ENCODE data around the gene IFIT2.
"Not testable (repeated sequence)": the region's sequence is repeated elsewhere in the genome, so short reads cannot be mapped to it uniquely, and the experiment has no call there.

Gene IFIT2, protein sequence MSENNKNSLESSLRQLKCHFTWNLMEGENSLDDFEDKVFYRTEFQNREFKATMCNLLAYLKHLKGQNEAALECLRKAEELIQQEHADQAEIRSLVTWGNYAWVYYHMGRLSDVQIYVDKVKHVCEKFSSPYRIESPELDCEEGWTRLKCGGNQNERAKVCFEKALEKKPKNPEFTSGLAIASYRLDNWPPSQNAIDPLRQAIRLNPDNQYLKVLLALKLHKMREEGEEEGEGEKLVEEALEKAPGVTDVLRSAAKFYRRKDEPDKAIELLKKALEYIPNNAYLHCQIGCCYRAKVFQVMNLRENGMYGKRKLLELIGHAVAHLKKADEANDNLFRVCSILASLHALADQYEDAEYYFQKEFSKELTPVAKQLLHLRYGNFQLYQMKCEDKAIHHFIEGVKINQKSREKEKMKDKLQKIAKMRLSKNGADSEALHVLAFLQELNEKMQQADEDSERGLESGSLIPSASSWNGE

DNA sequence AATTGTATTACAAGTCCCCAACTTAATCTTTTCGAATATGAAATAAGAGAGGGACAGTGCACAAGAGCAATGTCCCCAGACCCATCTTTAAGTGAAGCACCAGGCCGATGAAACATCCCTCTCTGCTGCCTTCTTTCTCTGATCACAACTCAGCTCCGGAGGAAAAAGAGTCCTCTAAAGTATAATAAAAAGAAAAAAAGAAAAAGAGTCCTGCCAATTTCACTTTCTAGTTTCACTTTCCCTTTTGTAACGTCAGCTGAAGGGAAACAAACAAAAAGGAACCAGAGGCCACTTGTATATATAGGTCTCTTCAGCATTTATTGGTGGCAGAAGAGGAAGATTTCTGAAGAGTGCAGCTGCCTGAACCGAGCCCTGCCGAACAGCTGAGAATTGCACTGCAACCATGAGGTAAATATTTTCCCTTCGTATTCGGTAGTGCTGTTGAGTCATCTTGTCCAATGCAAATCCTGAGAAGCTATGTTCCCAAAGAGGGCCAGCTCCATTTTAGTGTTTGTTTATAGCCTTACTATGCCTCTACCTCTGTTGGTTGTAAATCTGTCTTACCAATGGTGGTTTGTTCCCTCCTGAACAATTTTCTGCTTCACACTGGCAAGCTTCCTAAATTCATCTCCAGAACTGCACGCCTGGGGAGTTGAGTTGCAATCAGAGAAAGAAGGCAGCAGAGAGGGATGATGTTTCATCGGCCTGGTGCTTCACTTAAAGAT lies at the start of gene IFIT2:
Gene IFIT2, plus strand, starts transcription at position 326 of the 725 bp plus-strand sequence. Its CDS starts 78 bp downstream, at position 404.
- peak; percentile 76 for DNase-seq (ENCODE audit: low spot score)

DNA sequence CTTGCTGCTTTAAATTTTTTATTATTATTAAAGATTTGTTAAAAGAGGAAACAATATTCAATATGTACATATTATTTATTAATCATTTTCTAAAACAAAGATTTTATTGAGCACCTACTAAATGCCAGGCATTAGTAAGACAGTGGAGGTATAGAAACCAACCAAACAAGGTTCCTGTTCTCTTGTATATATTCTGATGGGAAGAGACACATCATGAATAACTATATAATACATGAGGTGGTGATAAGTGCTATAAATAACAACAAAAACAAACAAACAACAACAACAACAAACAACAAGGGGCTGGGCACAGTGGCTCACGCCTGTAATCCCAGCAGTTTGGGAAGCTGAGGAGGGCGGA lies 49.6 kb upstream of the IFIT2 start:
- DNase-seq (ENCODE audit: low spot score) = no peak

DNA sequence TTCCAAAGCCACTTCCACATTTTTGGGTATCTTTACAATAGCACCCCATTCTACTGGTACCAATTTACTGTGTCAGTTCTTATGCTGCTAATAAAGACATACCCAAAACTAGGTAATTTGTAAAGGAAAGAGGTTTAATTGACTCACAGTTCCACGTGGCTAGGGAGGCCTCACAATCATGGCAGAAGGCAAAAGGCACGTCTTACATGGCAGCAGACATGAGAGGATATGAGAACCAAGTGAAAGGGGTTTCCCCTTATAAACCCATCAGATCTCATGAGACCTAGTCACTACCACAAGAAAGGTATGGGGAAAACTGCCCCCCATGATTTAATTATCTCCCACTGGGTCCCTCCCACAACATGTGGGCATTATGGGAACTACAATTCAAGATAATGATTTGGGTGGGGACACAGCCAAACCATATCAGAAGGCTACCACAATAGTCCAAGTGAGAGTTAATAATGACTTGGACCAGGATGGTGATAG lies 46.7 kb upstream of the IFIT2 start:
- not testable (repeated sequence) for DNase-seq (ENCODE audit: low spot score)

DNA sequence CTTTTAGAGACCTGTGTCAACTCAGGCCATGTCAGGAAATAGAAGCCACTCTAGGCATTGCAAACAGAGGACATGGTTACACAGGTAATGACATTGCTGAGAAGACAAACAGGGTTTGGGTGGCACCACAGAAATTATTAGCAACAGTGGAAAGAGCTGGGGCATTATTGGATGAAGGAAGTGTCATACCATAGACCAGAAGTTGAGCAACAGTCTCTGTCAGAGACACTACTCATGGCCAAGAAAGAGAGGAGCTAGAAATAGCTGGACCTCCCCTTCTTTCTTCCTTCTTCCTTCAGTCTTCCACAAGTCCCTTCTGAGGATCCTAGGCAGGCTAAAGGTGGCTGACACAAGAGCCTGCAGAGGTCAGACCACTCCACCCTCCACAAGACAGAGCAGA lies 46.1 kb upstream of the IFIT2 start:
- no peak for DNase-seq (ENCODE audit: low spot score)

DNA sequence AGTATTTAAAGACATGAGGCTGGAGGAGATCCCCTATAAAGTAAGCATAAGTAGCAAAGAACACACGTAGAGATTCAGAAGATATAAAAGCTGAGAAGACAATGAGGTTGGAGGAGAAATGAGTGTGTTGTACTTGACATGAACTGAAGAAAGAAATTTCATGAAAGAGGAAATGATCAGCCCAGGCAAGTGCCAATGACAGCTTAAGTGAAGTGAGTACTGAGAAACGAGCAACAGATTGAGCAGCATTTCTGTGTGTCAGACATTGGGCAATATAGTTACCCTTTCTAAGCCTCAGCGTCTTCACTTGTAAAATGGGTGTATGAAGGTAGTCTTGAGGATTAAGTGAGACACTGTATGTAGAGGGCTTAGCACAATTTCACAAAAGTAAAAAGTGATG lies 45.5 kb upstream of the IFIT2 start:
- no peak for DNase-seq (ENCODE audit: low spot score)

DNA sequence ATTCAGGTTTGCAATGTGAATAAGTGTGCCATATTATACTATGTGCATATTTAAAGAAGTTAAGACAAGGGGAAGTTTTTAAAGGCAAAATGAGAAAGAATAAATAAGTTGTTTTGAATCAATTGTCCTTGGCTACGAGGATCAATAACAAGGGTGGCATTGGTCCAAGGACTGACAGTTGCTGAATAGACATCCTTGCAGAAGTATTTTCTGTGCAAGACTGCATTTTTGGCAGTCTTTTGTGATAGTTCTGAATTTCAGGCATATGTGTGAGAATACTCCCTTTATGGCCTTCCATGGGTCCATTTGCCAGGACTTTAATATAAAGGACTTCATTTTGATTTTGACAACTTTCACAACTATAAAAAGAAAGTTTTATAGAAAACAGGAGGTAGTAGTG lies 44.9 kb upstream of the IFIT2 start:
- DNase-seq (ENCODE audit: low spot score) = no peak

DNA sequence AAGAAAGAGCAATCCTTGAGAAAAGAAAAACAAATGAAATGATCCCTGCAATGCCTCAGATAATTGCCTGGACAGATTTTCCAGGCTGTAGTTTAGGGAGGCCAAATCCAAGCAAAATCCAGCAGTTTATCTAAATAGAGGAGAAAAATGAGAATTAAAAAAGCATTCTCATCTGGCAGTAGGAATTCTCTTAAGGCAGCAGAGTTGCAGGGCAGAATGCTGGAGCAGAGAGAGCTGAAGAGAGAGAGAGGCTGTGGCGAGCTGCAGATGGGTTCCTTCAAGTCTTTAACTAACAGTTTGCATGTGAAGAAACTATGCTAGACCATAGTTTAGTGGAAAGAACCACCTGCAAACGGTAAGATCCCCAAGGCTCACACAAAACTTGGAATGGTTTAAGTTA lies 44.3 kb upstream of the IFIT2 start:
- no peak for DNase-seq (ENCODE audit: low spot score)

DNA sequence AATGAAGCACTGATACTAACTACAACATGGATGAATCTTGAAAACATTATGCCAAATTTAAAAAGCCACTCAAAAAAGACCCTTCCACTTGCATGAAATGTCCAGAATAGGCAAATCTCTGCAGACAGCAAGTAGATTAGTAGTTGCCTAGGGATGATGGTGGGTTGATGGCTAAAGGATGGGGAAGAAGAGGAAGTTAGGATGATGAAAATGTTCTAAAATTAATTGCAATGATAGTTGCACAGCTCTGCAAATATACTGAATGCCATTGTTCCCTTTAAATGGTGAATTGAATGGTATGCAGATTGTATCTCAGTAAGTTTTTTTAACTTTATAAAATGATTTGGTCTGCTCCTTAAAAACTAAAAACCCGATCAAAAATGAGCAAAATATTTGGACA lies 43.0 kb upstream of the IFIT2 start:
- no peak for DNase-seq (ENCODE audit: low spot score)

DNA sequence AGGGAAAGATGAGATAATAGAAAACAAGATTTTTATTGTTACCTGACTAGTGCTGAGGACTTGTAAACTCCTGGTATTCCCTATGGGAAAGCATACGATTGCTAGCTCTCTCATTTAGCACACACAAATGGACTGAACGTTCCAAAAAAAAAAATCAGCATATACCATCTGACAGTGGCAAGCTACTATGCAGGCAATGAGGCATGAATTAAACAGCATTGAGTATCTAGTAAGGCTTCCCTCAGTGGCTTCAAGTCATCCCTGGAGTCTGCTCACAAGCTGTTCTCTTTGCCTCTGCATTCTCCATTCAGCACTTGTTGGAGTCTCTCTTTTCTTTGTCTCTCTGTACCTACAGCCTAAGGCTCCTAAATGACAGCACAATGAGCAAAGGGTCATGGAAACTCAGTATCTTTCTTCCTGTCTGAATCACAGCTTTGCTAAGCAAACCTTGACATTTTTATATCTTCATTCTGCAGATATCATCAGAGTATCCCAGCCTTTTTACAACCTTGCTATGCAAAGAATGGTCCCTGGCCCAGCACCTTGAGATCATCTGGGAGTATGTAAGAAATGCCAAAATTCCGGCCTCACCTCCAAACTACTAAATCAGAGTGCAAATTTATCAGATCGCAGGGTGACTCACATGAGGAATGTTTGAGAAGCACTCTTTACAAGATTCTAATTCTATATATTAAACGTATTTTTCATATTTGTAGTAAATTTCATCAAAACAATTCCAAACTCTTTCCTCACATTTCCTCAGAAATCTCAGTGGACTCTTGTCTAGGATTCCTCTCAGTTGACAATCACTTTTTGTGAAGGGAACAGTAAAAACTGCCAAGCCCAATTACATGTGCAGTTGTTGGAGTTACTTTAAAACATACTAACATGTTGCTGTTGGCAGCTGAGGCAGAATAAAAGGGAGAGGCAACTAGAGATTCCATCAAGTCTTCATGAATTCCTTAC lies 39.5 kb upstream of the IFIT2 start:
- DNase-seq (ENCODE audit: low spot score) = no peak

DNA sequence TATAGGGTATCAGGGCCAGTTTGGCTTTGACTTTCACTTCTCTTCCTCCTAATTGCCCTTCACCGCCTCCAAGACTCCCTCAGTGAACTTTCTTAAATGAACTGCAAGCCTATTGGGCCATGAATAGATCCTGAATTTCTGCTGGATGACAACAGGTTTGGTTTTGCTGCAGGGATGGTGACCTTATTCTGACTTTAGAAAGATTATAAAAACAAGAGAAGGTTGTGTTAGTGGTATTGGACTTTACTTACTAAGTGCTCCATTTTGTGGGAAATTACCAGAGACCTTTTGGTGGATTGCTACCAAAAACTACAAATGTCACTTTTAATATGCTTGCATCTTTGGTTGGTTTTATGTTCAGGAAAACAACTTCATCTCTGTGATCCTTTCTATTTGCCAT lies 38.8 kb upstream of the IFIT2 start:
- DNase-seq (ENCODE audit: low spot score) = no peak

DNA sequence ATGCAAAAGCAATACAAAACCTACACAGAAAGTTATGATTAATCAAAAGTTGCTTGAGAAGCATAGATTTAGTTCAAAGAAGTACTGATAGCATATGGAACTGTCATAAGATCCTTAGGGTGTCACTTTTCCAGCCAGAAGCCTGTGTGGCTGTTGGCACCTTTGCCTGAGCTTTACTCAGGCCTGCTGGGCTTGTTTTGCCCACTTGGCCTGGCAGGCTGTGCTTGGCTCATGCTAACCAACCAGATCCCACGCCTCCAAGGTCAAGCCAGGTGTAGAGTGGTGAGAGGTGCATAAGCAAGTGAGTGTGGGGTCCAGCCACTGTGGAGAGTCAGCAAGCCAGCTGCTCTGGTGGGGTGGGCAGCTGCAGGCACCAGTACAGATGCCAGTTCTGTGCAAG lies 38.3 kb upstream of the IFIT2 start:
- no peak for DNase-seq (ENCODE audit: low spot score)

DNA sequence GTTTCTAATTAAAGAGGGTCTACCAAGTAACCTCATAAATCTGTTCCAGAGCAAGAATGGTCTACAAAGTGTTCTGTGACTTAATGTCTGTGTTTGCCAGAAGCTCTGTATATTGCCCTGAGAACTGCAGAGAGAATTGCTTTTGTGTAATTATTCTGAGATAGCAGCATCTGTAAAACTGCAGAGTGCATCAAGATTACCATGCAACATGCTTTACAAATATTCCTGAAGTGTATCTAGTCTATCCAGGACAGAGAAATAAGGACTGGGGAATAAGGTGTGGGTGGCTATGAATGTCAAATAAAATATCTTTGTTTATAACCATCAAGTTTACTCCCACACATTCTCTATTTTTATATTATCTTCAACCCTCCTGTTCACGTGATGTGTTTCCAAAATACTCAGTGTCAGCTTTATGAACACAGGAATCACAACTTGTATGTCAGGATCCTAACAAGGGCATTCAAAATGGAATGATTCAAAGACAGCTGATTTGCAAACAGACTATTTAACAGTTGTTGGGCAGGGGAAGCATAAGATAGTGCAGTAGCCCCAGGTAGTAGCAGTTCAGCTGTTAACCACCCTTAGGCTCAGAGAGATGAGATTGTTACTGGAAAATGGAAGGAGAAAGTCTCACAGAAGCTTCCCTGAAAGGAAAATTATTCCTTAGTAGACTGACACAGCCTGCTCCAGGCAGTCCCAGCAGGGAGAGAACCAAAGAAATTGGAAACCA lies 35.0 kb upstream of the IFIT2 start:
- DNase-seq (ENCODE audit: low spot score) = no peak

DNA sequence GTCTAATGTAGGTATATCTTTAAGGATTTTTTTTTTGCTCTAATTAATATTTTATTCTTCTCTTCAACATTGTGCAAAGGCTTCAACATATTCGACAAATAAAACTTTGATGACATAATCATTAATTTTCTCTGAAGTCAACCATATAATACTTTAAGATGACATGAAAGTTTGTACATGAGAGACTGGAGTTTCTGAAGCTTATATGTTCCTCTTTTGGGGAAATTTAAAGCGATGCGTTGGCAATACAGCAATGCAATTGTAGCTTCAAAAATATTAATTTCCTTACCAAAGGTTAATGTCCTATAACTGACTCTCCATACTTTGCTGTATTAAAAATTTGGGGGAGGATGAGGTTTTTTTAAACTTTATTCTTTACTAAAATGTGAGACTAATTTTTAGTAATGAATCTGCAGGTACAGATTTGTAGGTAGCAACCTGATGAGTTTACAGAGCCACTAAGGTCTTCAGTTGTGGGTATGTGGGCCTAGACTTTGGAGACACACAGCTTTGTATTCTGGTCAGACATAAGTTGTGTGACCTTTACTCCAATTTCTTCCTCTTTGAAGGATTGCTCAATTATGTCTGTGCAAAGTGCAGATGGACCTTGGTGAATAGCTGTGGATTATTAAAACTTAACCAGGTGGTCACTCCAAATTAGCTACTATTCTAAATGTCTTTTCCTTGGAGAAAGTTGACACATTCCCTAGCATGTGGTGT lies 32.3 kb upstream of the IFIT2 start:
- no peak for DNase-seq (ENCODE audit: low spot score)

DNA sequence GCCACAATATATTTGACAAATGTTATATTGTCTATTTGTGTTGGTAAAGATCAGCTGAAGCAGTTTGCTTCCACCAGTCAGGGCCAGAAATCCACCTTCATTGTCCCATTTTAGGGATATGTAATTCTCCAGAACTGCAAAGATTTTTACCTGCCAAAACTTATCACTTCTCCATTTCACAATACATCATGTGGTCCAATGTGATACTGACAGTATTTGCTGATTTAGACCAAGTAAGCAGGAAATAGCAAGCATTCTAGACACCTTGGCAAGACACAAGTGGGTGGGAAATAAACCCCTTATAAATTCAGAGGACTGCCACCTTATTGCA lies 31.7 kb upstream of the IFIT2 start:
- no peak for DNase-seq (ENCODE audit: low spot score)

DNA sequence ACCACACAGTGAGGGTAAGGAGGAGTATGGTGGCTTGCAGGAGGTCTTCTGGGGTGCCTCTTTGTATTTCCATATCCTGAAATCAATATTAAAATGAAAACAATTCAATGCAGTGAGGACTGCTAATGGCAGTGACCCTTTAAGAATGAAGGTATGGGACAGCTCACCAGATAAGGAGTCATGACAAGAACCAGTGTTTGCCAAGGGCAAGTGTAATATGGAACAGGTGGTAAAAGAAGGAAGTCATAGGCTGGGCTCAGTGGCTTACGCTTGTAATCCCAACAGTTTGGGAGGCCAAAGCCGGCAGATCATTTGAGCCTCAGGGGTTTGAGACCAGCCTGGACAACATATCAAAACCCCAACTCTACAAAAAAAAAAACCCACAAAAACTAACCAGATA lies 30.3 kb upstream of the IFIT2 start:
- no peak for DNase-seq (ENCODE audit: low spot score)

DNA sequence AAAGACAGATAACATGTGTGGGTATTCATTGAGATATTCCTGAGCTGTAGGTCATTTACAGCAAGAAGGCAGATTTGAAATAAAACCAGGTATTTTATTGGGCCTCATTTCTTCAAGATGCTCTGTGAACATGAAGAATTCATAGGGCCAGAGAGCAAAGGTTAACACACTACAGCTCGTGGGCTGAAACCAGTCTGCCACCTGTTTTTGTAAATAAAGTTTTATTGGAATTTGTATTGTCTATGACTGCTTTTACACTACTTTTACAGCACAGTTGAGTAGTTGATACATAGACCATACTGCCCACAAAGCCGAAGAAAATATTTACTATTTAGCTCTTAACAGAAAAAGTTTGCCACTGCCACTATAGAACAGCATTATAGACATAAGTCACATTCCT lies 28.2 kb upstream of the IFIT2 start:
- DNase-seq (ENCODE audit: low spot score) = no peak

DNA sequence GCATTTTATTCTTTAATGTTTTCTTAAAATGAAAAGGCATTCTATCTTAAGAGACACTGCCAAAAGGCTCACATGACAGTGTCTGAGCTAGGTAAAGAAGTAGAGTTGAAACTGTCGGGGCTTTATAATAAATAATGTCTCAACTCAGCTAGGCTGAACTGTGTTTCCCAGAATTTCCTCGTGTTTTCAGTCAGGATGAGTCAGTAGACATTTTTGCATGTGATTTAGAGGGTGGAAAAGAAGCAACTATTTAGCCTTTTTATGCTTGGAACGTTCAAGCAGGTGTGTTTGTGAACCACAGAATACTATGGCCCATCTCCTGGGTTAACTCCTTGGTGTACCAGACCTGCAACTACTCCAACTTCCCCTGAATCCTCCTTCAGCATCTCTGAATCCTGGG lies 26.9 kb upstream of the IFIT2 start:
- DNase-seq (ENCODE audit: low spot score) = no peak

DNA sequence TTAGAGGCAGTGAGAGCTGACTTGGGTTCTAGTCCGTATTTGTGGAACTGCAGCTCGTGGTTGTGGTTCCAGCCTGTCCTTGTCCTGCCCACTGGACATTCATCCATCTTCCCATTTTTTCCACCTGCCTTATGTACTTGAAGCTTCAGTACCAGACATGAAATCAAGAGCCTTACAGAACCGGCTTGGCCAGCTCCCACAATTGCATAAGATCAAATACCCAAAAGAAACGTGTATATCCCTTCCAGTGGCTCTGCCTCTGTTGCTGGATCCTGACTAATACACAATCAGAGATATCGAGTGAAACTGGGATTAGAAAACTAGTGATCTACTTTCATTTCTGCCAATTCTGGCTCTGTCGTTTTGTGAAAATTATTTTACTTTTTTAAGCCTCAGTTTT lies 26.5 kb upstream of the IFIT2 start:
- no peak for DNase-seq (ENCODE audit: low spot score)

DNA sequence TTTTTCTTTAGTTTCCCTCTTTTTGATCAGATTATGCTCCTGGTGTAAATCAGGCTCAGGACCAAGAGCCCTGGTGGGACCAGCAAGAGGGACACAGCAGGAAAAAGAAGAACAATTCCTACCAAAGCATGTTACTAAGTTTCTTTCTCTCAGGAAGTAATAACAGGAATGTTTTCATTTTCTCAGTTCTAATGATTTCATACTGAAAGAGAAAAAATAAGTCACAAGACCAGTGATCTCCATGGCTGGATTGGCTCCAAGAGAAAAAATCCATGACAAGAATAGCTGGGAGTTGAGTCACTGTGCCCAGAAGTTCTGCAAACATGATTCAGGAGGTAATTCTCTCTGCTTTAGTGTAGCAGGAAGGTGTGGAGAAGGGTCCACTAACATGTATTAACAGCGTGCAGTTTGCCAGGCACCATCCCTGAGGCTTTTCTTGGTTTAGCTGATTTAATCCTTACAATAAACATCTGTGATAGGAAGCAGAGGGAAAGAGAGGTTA lies 23.8 kb upstream of the IFIT2 start:
- DNase-seq (ENCODE audit: low spot score) = no peak

DNA sequence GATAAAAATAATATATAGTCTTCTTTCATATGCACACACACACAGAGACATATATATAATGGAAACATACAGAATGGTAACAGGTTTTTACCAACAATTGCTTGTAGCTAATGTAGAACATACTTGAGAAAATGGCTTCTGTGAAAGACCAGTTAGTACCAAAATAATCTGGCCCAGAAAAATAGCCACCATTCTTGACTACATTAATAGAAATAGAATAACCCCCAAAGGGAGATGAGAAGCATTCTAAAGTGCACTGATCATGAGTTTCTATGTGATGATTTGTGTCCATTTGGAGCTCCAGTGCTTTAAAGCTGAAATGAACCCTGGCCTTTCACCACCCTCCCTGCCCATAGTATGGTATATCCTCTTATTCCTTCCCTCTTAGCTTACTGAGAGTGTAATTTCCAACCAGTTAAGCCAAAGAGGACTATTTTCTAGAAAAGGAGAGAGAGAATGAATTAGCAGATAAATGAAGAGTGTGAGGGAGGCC lies 22.9 kb upstream of the IFIT2 start:
- no peak for DNase-seq (ENCODE audit: low spot score)

DNA sequence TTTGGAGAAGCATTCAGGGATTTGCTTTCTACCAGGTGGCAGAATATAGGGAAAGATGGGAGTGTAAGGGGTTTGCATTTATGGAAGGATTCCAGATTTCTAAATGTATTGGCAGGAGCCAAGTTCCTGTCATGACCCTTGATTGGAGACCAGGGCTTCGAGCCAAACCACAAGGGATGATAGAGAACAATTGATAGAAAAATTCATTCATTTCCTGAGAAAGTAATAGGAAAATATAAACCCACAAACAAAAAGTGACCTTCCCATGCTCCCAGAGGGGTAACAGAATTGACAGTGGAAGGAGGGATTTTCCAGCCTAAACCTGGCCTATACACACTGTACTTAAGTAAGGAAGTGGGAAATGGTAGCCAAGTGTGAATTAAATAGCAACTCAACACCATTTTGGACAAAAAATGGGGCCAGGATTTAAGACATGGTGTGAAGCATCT lies 22.4 kb upstream of the IFIT2 start:
- DNase-seq (ENCODE audit: low spot score) = no peak

Measured in Ammon's horn (tissue), 1 donor.